IPS DF 4.7 (cell line): ENCODE results near the gene CLASP1.
"Not testable (repeated sequence)": the region's sequence is repeated elsewhere in the genome, so short reads cannot be mapped to it uniquely, and the experiment has no call there.

Experiments used
- DNase-seq: peaks from one replicate; pipeline ENCODE4 v3.0.0-alpha.2; 2013; ENCODE audit warnings: low spot score; ENCODE audit errors: extremely low read depth

Gene CLASP1

GRCh38 chr2:121329786-121330185 lies 319.5 kb downstream of the CLASP1 start:
- no peak for DNase-seq

- DNase-seq, result no peak
Measured at GRCh38 chr2:121326628-121327027, 322.6 kb downstream of the CLASP1 start.

GRCh38 chr2:121324601-121325000 lies 324.7 kb downstream of the CLASP1 start:
- DNase-seq, result no peak

GRCh38 chr2:121321476-121321875 lies 327.8 kb downstream of the CLASP1 start:
- DNase-seq, result no peak

- no peak for DNase-seq
Measured at GRCh38 chr2:121319941-121320340, 329.3 kb downstream of the CLASP1 start.

DNA sequence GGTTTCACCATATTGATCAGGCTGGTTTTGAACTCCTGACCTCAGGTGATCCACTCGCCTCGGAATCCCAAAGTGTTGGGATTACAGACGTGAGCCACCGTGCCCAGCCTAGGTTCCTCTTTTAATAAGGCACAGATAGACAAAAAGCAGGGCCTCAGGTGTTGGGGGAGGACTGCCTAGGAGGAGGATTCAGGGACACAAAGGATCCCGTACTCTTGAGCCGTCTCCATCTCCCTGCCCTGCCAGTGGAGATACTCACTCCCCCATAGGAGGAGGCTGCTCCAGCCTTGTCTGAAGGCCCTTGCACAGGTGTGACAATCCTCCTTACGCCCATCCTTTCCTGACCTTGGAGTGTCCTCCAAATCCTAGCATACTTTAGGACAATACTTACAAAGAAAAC lies 332.3 kb downstream of the CLASP1 start:
- DNase-seq, result no peak

DNA sequence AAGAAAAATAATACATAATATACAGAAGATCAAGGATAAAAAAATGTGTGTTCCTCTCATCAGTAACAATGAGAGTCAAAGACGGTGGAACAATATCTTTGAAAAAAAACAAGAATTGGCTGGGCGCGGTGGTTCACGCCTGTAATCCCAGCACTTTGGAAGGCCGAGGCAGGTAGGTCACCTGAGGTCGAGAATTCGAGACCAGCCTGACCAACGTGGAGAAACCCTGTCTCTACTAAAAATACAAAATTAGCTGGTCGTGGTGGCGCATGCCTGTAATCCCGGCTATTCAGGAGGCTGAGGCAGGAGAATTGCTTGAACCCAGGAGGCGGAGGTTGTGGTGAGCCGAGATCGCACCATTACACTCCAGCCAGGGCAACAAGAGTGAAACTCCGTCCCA lies 335.6 kb downstream of the CLASP1 start:
- not testable (repeated sequence) for DNase-seq

GRCh38 chr2:121309801-121310200 lies 339.5 kb downstream of the CLASP1 start:
- DNase-seq, result no peak

- DNase-seq, result no peak
Measured at GRCh38 chr2:121309323-121309722, 339.9 kb downstream of the CLASP1 start.

DNA sequence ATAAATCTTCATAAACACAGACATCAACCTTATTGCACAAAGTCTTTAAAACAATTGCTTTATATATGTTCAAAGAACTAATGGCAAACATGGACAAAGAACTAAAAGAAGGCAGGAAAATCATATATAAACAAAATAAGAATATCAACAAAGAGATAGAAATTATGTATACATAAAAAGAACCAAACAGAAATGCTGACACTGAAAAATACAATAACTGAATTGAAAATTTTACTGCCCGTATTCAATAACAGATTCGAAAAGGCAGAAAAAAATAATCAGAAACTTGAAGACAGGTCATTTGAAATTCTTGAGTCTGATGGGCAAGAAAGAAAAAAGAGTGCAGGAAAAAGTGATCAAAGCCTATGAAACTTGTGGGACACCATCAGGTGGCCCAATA lies 342.2 kb downstream of the CLASP1 start:
- no peak for DNase-seq

DNA sequence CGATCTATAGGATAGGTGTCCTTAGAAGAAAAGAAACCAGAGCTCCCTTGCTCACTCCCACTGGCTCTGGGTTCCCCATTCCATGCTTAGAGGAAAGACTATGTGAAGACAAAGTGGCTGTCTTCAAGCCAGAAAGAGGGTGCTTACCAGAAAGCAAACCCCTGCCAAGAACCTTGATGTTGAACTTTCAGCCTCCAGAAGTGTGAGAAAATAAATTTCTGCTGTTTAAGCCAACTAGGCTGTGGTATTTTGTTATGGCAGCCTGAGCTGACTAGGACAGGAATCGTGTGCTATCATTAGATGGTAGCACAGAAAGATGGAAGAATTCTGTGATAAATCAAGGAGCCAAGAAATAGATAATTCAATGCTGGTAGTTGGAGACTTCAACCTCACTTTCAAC lies 344.3 kb downstream of the CLASP1 start:
- no peak for DNase-seq

DNA sequence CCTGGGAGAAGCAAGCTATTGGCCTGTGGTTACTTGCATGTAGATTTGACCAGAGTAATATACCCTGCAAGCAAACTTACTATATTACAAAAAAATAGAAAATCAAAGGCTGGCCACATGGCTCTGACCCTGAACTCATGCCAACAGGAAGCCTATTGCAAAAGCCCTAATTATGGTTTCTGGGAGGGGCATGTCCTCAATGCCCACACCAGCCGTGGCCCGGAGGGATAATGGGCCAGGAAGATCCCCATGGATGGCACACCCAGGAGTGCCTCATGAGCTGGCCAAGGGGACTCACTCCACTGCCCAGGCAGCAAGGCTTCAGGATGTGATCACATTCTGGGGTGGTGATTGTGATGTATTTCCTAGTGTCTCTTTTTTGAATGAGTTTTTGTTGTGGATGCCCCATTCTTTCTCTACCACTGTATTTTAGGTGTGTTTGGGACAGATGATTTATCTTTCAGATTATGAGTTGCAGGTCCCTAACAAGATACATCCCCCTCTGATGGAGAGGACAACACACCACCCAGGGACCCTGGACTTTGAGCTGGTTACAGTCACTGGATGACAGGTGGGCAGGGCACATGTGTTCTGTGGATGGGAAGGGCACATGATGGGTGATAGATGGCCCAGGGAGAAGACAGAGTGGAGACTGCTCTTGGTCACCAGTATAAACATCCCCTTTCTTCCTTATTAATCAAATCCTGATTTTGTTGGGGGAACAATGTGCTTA lies 345.6 kb downstream of the CLASP1 start:
- no peak for DNase-seq

GRCh38 chr2:121301190-121301589 lies 348.1 kb downstream of the CLASP1 start:
- DNase-seq, result not testable (repeated sequence)

DNA sequence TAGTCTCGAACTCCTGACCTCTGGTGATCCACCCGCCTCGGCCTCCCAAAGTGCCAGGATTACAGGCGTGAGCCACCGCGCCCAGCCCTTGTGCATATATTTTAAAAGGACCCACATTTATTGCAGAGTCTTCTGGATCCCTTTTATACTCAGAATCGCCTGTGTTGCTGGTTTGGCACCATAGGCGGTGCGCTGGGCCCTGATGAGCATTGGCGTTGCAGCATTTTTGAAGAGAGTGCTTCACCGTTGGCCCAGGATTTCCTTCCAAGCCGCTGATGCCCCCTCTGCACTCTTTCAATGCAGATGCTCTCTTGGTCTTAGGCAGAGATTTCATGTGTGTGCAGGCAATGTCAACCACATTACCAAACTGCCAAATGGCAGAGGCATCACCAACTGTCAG lies 350.8 kb downstream of the CLASP1 start:
- DNase-seq, result no peak

GRCh38 chr2:121297866-121298265 lies 351.4 kb downstream of the CLASP1 start:
- DNase-seq, result not testable (repeated sequence)

- no peak for DNase-seq
Measured at GRCh38 chr2:121297217-121297830, 351.9 kb downstream of the CLASP1 start.

GRCh38 chr2:121295911-121296650 lies 353.2 kb downstream of the CLASP1 start:
- DNase-seq, result no peak

DNA sequence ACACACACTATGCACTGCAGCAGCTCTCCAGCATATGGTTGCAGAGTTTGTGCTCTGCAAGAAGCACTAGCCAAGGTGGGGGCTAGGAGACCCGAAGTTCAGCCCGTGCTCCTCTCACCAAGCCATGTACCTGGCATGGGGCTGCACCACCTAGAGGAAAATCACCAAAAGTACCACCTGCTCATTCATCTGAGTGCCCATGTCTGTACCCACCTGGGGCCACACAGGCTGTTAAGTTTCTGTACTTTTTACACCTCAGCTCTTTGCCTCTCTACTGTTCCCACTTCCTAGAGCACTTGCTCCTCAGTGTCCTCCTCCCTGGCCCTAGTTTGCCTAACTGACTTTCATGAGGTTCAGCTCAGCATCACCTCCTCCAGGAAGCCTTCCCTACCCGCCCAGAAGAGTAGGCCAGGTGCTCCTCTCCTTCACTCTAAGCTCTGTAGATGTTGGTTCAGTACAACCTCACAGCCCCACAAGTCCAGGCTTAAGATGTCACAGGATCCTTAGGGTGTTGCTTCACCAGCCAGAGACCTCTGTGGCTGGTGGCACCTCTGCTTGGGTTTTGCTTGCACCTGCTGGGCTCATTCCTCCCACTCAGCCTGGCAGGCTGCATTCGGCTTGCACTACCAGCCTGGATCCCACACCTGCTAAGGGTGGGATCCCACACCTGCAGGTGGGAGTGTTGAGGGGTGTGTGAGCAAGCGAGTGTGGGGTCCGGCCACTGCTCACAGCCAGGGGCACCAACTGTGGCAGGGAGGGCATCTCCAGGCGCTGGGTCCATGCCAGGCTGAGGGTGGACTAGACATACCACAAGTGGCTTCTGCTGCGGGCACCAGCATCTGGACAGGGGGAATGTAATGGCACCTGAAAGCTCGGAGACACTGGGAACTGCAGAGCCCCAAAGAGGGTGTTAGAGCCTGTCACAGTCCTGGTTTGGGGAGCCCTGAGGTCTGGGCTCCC lies 354.1 kb downstream of the CLASP1 start:
- no peak for DNase-seq

DNA sequence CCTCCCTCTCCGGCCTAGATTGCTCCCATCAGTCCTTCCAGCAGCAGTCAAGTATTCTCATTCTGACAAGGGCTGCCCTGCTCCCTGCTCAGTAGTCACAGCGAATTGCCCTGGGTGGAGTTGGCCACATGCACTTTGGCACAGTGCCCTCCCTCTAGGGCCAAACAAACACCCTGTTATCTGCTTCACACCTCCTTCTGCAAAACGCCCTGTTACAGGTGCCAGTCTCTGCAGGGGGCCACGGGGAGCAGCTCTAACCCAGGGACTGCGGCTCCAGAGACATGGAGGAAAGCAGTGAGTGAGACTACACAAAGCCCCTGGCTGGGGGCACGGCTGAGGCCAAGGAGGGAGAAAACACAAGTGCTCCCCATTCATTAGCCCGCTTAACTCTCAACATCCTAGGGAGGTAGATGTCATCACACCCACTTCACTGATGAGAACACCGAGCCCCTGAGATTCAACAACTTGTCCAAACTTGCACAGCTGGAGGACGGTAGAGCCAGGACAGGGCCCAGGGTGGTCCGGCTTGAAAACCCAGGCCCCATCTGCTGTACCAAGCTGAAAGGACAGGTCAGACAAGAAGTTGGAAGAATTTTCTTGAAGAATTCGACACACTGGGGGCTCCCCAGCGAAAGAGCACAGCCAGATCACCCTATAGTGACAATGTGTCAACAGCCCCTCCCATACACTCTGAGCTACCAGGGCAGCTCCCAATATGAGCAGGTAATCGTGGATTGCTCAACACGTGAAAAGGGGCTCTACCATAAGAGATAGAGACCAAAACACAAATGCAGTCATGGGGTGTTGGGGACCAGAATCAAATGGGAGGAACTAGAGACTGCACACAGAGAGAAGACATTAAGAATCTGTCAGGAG lies 355.6 kb downstream of the CLASP1 start:
- DNase-seq, result no peak

DNA sequence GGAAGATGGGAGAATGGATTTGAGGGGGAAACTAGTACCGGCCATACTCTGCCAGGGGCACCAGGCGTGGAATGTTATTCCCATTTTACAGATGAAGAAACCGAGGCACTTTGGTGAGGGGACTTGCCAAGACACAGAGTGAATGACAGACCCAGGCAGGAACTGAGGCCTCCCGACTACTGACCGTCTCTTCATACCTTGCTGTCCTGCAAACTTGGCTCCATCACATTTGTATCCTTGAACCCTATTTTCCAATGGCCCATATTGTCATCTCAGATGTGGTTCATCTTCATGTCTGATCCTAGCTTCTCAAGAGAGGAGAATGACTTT lies 358.0 kb downstream of the CLASP1 start:
- no peak for DNase-seq

GRCh38 chr2:121289271-121289670 lies 360.0 kb downstream of the CLASP1 start:
- no peak for DNase-seq
